Prostate gland (tissue), 2 donors: Measurements from ENCODE around the gene DEFB110. TPM values are rescaled to one million over a fixed set of nuclear protein-coding genes. Genes with fewer than 3 reads are reported as not detected.

Experiments
- total RNA-seq, 2 donors: library from RNA; depleted of rRNA; stranded (reverse); fragments of >200 nt; gene quantifications; one replicate each; pipeline ENCODE4 v1.1.0, GENCODE V29; 2016

Gene DEFB110
- total RNA-seq, 2 donors from 2014 or later: not detected

Other genes with a start within 250 kb of the DEFB110 start
- 10 to 100 TPM in 1 of 2 donors, not detected in 1; 12.4 TPM for gene PGK2, start 234.7 kb downstream of the DEFB110 start, total RNA-seq
- not detected for gene CRISP1, start 155.5 kb downstream of the DEFB110 start, total RNA-seq
- gene DEFB114, start 57.8 kb downstream of the DEFB110 start, total RNA-seq: not detected
- not detected for gene DEFB113, start 52.4 kb downstream of the DEFB110 start, total RNA-seq
- gene DEFB112, start 27.9 kb upstream of the DEFB110 start, total RNA-seq: not detected